ENCODE results near the gene SMARCD2.

The SMARCD2 gene

DNA sequence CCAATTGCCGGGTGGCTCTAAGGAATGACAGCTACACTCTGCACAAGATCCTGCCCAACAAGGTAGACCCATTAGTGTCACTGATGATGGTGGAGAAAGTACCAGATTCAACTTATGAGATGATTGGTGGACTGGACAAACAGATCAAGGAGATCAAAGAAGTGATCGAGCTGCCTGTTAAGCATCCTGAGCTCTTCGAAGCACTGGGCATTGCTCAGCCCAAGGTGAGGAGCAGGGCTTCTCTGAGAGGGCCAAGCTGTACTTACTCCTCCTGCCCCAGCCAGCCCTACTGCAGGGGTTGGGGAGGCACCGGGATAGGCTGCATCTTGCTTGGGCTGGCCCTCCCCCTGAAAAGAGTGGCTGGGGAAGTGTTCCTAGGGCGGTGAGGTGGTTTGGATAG is 12.2 kb downstream of the SMARCD2 start:
- TF ChIP-seq TAF1 (IDR thresholded peaks at IDR 0.05; ENCODE audit: borderline replicate concordance, insufficient read depth, low read length): no peak
- no peak for TF ChIP-seq SIN3A (IDR thresholded peaks at IDR 0.05; ENCODE audit: borderline replicate concordance, insufficient read depth, low read length)
- no peak; the same call in 1 of the 2 replicates for TF ChIP-seq POLR2AphosphoS5 (IDR thresholded peaks at IDR 0.05; ENCODE audit: low read depth, low read length)
- TF ChIP-seq FOXP2 (optimal IDR thresholded peaks at IDR 0.05; ENCODE audit: borderline replicate concordance, extremely low read depth, extremely low read length, insufficient read depth): no peak
- TF ChIP-seq, protein P1, sequence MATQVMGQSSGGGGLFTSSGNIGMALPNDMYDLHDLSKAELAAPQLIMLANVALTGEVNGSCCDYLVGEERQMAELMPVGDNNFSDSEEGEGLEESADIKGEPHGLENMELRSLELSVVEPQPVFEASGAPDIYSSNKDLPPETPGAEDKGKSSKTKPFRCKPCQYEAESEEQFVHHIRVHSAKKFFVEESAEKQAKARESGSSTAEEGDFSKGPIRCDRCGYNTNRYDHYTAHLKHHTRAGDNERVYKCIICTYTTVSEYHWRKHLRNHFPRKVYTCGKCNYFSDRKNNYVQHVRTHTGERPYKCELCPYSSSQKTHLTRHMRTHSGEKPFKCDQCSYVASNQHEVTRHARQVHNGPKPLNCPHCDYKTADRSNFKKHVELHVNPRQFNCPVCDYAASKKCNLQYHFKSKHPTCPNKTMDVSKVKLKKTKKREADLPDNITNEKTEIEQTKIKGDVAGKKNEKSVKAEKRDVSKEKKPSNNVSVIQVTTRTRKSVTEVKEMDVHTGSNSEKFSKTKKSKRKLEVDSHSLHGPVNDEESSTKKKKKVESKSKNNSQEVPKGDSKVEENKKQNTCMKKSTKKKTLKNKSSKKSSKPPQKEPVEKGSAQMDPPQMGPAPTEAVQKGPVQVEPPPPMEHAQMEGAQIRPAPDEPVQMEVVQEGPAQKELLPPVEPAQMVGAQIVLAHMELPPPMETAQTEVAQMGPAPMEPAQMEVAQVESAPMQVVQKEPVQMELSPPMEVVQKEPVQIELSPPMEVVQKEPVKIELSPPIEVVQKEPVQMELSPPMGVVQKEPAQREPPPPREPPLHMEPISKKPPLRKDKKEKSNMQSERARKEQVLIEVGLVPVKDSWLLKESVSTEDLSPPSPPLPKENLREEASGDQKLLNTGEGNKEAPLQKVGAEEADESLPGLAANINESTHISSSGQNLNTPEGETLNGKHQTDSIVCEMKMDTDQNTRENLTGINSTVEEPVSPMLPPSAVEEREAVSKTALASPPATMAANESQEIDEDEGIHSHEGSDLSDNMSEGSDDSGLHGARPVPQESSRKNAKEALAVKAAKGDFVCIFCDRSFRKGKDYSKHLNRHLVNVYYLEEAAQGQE (IDR thresholded peaks at IDR 0.05; ENCODE audit: insufficient read depth in 1 of 2, low read depth in 2 of 2, low read length in 2 of 2): no peak

DNA sequence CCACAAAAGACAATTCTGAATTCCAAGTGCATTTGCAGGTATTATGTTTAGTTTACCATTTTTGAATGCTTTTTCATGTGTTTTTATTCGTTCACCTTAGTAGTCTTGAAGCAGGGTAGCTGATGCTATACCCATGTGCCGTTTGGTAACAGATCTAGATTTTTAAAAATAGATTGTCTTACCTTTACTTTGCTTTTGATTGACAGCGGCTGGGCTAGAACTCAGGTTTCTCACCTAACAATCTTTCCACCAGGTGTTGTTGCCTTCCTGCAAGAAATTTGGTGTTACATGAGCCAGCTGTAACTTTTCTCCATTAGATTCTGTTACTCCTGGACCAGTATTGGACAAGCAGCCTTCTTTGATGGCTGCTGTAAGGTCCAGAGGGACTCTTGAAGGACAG is 13.5 kb downstream of the SMARCD2 start:
- no peak for TF ChIP-seq POLR2AphosphoS5 (IDR thresholded peaks at IDR 0.05; ENCODE audit: low read depth, low read length)
- TF ChIP-seq TAF1 (IDR thresholded peaks at IDR 0.05; ENCODE audit: borderline replicate concordance, insufficient read depth, low read length): no peak
- TF ChIP-seq, protein P1 (IDR thresholded peaks at IDR 0.05; ENCODE audit: insufficient read depth in 1 of 2, low read depth in 2 of 2, low read length in 2 of 2): no peak
- no peak for TF ChIP-seq FOXP2 (optimal IDR thresholded peaks at IDR 0.05; ENCODE audit: borderline replicate concordance, extremely low read depth, extremely low read length, insufficient read depth)
- TF ChIP-seq SIN3A (IDR thresholded peaks at IDR 0.05; ENCODE audit: borderline replicate concordance, insufficient read depth, low read length): no peak

DNA sequence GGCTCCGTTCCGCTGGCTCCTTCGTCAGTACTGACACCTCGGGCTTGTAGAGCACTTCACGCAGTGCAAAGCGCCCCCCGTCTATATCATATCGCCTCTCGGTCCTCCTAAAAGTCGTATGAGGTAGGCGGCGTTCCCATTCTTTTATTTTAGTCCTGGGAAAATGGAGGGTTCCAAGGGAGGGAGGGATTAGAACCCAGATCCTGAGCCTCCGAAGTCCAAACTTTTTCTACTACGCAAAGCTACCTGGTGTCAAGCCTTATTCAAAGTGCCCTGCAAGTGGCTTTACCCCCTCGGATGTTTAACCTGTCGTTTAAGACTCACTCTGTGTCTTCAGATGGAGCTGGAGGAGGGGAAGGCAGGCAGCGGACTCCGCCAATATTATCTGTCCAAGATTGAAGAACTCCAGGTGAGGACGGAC is 14.7 kb downstream of the SMARCD2 start:
- TF ChIP-seq TAF1 (IDR thresholded peaks at IDR 0.05; ENCODE audit: borderline replicate concordance, insufficient read depth, low read length) (no peak), POLR2AphosphoS5 (IDR thresholded peaks at IDR 0.05; ENCODE audit: low read depth, low read length) (no peak), SIN3A (IDR thresholded peaks at IDR 0.05; ENCODE audit: borderline replicate concordance, insufficient read depth, low read length) (no peak), FOXP2 (optimal IDR thresholded peaks at IDR 0.05; ENCODE audit: borderline replicate concordance, extremely low read depth, extremely low read length, insufficient read depth) (no peak)
- TF ChIP-seq, protein P1 (IDR thresholded peaks at IDR 0.05; ENCODE audit: insufficient read depth in 1 of 2, low read depth in 2 of 2, low read length in 2 of 2): no peak

DNA sequence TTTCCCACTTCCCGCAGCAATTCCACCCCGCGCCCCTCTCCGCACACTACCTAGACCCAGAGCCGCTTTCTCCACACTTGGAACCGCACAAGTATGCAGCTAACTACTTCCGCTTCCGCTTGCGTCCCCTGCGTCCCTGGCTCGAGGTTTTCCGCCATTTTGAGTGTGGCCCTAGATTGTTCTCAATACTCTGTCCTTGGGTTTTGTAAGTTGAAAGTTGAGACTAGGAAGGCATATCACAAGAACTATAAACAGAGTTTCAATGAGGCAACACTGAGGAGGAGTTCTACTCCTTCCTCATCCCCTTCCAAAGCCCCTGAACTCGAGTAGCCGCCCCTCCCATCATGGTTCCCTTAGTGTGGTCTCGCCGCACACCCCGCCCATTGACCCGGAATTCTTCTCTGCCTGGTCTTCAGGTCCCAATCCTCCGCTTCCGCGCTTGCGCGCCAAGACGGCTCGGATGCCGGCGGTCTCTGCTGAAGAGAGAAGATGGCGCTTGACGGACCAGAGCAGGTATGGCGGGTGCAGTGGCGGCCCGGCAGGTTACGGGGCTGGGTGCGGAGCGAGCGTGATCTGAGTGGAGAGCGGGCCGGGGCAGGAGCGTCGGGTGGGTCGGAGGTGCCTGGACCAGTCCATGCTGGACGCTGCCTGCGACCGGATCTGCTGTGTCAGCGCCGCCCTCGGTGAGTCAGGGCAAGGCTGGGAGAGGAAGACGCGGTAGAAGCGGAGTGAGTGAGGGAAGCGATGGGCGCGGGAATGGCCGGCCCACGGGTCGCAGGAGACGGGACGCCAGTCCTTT is 15.3 kb downstream of the SMARCD2 start, which contains the start of the genes FTSJ3 and PSMC5:
Gene FTSJ3 (minus strand): TSS at position 662 of the 799 bp plus-strand sequence. CDS start 761 bp downstream, outside the sequence.
Gene PSMC5 (plus strand): TSS at position 430 of the 799 bp plus-strand sequence. CDS start 60 bp downstream, at position 490.
- TF ChIP-seq SIN3A (IDR thresholded peaks at IDR 0.05; ENCODE audit: borderline replicate concordance, insufficient read depth, low read length): 0 out of 2 replicates have a peak, but pooled peaks have one; percentile 2
- TF ChIP-seq POLR2AphosphoS5 (IDR thresholded peaks at IDR 0.05; ENCODE audit: low read depth, low read length): peak; percentile 85
- TF ChIP-seq, protein P1 (IDR thresholded peaks at IDR 0.05; ENCODE audit: insufficient read depth in 1 of 2, low read depth in 2 of 2, low read length in 2 of 2): no peak
- peak; percentile 97 for TF ChIP-seq TAF1 (IDR thresholded peaks at IDR 0.05; ENCODE audit: borderline replicate concordance, insufficient read depth, low read length)
- TF ChIP-seq FOXP2 (optimal IDR thresholded peaks at IDR 0.05; ENCODE audit: borderline replicate concordance, extremely low read depth, extremely low read length, insufficient read depth): peak; percentile 67
